GM23248 (cell line): ENCODE results near the gene CDH8. TPM values are rescaled to one million over a fixed set of nuclear protein-coding genes. Genes with fewer than 3 reads are reported as not detected.

ENCODE experiments used
- DNase-seq: peaks from one replicate; pipeline ENCODE4 v3.0.0-alpha.2; 2015
- H2AFZ ChIP-seq: fragments of 200-600 bp; sonication (generic); 2 replicates; pipeline ENCODE4 v1.6.1; 2016; ENCODE audit warnings: antibody characterized with exemption
- H3F3A ChIP-seq: fragments of 200-600 bp; sonication (generic); 2 replicates; pipeline ENCODE4 v1.6.1; 2016; ENCODE audit warnings: mild to moderate bottlenecking, antibody characterized with exemption, mixed run types; ENCODE audit not compliant: insufficient read depth
- H3K27ac ChIP-seq: fragments of 200-600 bp; sonication (generic); 2 replicates; pipeline ENCODE4 v1.5.1; 2016; ENCODE audit warnings: mild to moderate bottlenecking
- H3K27me3 ChIP-seq: fragments of 200-600 bp; sonication (generic); replicated peaks from 2 replicates; pipeline ENCODE4 v1.6.1; 2016; ENCODE audit warnings: mild to moderate bottlenecking; ENCODE audit not compliant: insufficient read depth
- H3K36me3 ChIP-seq: fragments of 200-600 bp; sonication (generic); 2 replicates; pipeline ENCODE4 v1.6.1; 2016; ENCODE audit warnings: low read depth, mild to moderate bottlenecking
- H3K4me1 ChIP-seq: fragments of 200-600 bp; sonication (generic); 2 replicates; pipeline ENCODE4 v1.6.1; 2016; ENCODE audit warnings: mild to moderate bottlenecking; ENCODE audit not compliant: insufficient read depth
- H3K4me2 ChIP-seq: fragments of 200-600 bp; sonication (generic); one replicate; pipeline ENCODE4 v1.6.1; 2016; ENCODE audit warnings: mild to moderate bottlenecking; ENCODE audit not compliant: unreplicated experiment
- H3K4me3 ChIP-seq: fragments of 200-600 bp; sonication (generic); 2 replicates; pipeline ENCODE4 v1.5.1; 2016; ENCODE audit warnings: mild to moderate bottlenecking
- H3K79me2 ChIP-seq: fragments of 200-600 bp; sonication (generic); 2 replicates; pipeline ENCODE4 v1.6.1; 2016; ENCODE audit warnings: mild to moderate bottlenecking; ENCODE audit not compliant: insufficient read depth
- H3K9ac ChIP-seq: fragments of 200-600 bp; sonication (generic); 2 replicates; pipeline ENCODE4 v1.6.1; 2016; ENCODE audit warnings: mild to moderate bottlenecking
- H3K9me2 ChIP-seq: fragments of 200-600 bp; sonication (generic); 2 replicates; pipeline ENCODE4 v1.6.1; 2016; ENCODE audit warnings: mixed run types, mild to moderate bottlenecking, moderate library complexity; ENCODE audit not compliant: insufficient read depth
- H3K9me3 ChIP-seq: fragments of 200-600 bp; sonication (generic); one replicate; pipeline ENCODE4 v1.6.1; 2017; ENCODE audit warnings: low read depth
- H4K20me1 ChIP-seq: fragments of 200-600 bp; sonication (generic); 2 replicates; pipeline ENCODE4 v1.6.0; 2016; ENCODE audit not compliant: insufficient read depth
- EZH2 ChIP-seq: fragments of 200-600 bp; sonication (generic); IDR thresholded peaks from 2 replicates; pipeline ENCODE4 v1.6.1; 2018; ENCODE audit warnings: antibody characterized with exemption, mild to moderate bottlenecking; ENCODE audit not compliant: insufficient read depth, poor library complexity, severe bottlenecking
- EZH2phosphoT487 ChIP-seq: fragments of 200-600 bp; sonication (generic); IDR thresholded peaks from 2 replicates; pipeline ENCODE4 v1.6.1; 2018; ENCODE audit warnings: antibody characterized with exemption, moderate library complexity, mild to moderate bottlenecking, low read depth; ENCODE audit not compliant: insufficient read depth
- WGBS, 2 experiments: methylation state at CpG; one replicate each; pipeline ENCODE4 v1.1.6; 2015 to 2017; ENCODE audit warnings: low lambda C conversion rate in 2 of 2, low coverage in 1 of 2; ENCODE audit errors: missing lambda C conversion rate in 2 of 2; 5-methylcytosine and 5-hydroxymethylcytosine counted together
- in situ Hi-C: fragments of 300-500 bp; cut with MboI; formaldehyde crosslinking; loops from 2 replicates; pipeline ENCODE4 v1.15.0; 2020
- polyA plus RNA-seq: library from polyadenylated mRNA; unstranded; fragments of >200 nt; fragmentation: Nextera tagmentation; extraction: Ambion mirVana; gene quantifications from 2 replicates; pipeline ENCODE4 v1.2.1, GENCODE V29; 2016
- total RNA-seq: library from RNA; depleted of rRNA; stranded (reverse); fragments of >200 nt; shearing (Covaris generic); gene quantifications from 2 replicates; pipeline ENCODE4 v1.2.3, GENCODE V29; 2014

The CDH8 gene
- total and polyA plus RNA-seq, 2 experiments from 2014 or later: not detected

- no peaks in the 10 kb centered on the region for H4K20me1 ChIP-seq
- H3F3A ChIP-seq: no peaks in the 10 kb centered on the region
- no peaks in the 10 kb centered on the region for H3K79me2 ChIP-seq
- no peak overlapping the region for H3K27ac ChIP-seq
- H3K4me1 ChIP-seq: no peaks in the 10 kb centered on the region
- no peak overlapping the region for H3K4me3 ChIP-seq
- in situ Hi-C loops: no loop called here
- whole genome bisulfite sequencing, 2 experiments: 8 to 10% methylated on average over 1 of the region's 1 CpG
- no peaks in the 10 kb centered on the region for H3K27me3 ChIP-seq
- DNase-seq: no peak
- no peak overlapping the region for H3K9ac ChIP-seq
- no peak overlapping the region for H3K4me2 ChIP-seq
- H3K9me3 ChIP-seq: no peaks in the 10 kb centered on the region
- H3K9me2 ChIP-seq: no peaks in the 10 kb centered on the region
- H3K36me3 ChIP-seq: no peaks in the 10 kb centered on the region
- no peak for TF ChIP-seq EZH2
- no peak for TF ChIP-seq EZH2phosphoT487
- no peak overlapping the region for H2AFZ ChIP-seq
These were observed 429.7 kb downstream of the CDH8 start for GRCh38 chr16:61606581-61606980.
